ENCODE data around the gene FTH1. TPM values are rescaled to one million over a fixed set of nuclear protein-coding genes. Genes with fewer than 3 reads are reported as not detected.
A peak's percentile ranks its signal among the peaks of the same experiment; 100 is the strongest.

Gene FTH1
- total and polyA plus RNA-seq, 2 of the 13 experiments (the other 11 are each of a cell fraction or from before 2014, with no cell fraction given): 607 to 760 TPM

DNA sequence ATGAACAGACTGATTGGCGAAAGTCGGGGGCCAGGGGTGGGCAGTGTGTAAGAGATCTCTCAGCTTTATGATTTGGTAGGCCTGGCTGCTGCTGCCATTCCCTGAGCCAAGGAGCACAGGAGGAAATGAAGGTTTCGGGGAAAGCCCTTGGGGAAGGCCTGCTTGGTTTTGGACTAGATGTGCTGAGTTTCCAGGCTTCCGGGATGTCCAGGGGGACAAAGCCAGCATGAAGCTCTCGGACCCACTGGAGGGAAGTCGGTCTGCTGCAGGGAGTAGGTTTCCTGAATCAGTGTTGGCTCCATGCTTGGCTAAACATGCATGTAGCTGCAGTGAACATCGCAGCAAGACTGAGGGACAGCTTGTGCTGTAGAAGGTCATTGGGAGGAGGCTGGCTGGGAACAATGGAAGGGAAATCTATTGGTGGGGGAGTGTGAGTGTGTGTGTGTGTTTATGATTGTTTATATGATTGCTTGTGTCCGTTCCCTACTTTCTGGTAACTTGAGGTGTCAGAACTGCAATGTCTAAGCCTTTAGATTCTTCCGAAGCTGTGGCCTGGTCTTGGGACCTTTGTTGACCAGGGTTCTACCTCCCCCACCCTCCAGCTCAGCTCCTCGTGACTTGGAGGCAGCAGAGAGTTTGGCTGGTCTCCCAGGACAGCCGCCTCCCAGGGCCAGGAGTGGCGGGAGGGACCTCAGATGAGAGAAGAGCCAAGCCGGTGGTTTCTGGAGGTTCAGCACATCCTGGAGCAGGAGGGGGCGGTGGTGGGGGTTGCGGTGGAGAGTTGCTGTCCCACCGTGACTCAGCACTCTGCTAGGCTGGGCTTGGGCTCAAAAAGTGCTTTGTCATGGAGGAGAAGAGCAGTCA, 4.0 kb upstream of the FTH1 start (continued):
- TF ChIP-seq, protein P1, sequence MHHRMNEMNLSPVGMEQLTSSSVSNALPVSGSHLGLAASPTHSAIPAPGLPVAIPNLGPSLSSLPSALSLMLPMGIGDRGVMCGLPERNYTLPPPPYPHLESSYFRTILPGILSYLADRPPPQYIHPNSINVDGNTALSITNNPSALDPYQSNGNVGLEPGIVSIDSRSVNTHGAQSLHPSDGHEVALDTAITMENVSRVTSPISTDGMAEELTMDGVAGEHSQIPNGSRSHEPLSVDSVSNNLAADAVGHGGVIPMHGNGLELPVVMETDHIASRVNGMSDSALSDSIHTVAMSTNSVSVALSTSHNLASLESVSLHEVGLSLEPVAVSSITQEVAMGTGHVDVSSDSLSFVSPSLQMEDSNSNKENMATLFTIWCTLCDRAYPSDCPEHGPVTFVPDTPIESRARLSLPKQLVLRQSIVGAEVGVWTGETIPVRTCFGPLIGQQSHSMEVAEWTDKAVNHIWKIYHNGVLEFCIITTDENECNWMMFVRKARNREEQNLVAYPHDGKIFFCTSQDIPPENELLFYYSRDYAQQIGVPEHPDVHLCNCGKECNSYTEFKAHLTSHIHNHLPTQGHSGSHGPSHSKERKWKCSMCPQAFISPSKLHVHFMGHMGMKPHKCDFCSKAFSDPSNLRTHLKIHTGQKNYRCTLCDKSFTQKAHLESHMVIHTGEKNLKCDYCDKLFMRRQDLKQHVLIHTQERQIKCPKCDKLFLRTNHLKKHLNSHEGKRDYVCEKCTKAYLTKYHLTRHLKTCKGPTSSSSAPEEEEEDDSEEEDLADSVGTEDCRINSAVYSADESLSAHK (CRISPR knock-in tag; IDR thresholded peaks at IDR 0.05; ENCODE audit: borderline replicate concordance): no peak
- TF ChIP-seq ONECUT2 (CRISPR knock-in tag; IDR thresholded peaks at IDR 0.05): peak; percentile 36; the same call in 1 of the 2 replicates
- TF ChIP-seq ZNF143 (CRISPR knock-in tag; IDR thresholded peaks at IDR 0.05): peak; percentile 41; the same call in 1 of the 2 replicates
- peak; percentile 47; the same call in 1 of the 2 replicates for TF ChIP-seq RXRA (CRISPR knock-in tag; IDR thresholded peaks at IDR 0.05)
- TF ChIP-seq, protein P2, sequence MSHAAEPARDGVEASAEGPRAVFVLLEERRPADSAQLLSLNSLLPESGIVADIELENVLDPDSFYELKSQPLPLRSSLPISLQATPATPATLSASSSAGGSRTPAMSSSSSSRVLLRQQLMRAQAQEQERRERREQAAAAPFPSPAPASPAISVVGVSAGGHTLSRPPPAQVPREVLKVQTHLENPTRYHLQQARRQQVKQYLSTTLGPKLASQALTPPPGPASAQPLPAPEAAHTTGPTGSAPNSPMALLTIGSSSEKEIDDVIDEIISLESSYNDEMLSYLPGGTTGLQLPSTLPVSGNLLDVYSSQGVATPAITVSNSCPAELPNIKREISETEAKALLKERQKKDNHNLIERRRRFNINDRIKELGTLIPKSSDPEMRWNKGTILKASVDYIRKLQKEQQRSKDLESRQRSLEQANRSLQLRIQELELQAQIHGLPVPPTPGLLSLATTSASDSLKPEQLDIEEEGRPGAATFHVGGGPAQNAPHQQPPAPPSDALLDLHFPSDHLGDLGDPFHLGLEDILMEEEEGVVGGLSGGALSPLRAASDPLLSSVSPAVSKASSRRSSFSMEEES (CRISPR knock-in tag; IDR thresholded peaks at IDR 0.05): peak; percentile 97
- TF ChIP-seq ZFP90 (CRISPR knock-in tag; IDR thresholded peaks at IDR 0.05; ENCODE audit: borderline replicate concordance): peak; percentile 38; the same call in 1 of the 2 replicates
- TF ChIP-seq JUNB (CRISPR knock-in tag; IDR thresholded peaks at IDR 0.05; ENCODE audit: borderline replicate concordance): peak; percentile 58; the same call in 1 of the 2 replicates
- TF ChIP-seq KDM4B (CRISPR knock-in tag; IDR thresholded peaks at IDR 0.05): 0 out of 2 replicates have a peak, but pooled peaks have one; percentile 31
- TF ChIP-seq, protein P3, sequence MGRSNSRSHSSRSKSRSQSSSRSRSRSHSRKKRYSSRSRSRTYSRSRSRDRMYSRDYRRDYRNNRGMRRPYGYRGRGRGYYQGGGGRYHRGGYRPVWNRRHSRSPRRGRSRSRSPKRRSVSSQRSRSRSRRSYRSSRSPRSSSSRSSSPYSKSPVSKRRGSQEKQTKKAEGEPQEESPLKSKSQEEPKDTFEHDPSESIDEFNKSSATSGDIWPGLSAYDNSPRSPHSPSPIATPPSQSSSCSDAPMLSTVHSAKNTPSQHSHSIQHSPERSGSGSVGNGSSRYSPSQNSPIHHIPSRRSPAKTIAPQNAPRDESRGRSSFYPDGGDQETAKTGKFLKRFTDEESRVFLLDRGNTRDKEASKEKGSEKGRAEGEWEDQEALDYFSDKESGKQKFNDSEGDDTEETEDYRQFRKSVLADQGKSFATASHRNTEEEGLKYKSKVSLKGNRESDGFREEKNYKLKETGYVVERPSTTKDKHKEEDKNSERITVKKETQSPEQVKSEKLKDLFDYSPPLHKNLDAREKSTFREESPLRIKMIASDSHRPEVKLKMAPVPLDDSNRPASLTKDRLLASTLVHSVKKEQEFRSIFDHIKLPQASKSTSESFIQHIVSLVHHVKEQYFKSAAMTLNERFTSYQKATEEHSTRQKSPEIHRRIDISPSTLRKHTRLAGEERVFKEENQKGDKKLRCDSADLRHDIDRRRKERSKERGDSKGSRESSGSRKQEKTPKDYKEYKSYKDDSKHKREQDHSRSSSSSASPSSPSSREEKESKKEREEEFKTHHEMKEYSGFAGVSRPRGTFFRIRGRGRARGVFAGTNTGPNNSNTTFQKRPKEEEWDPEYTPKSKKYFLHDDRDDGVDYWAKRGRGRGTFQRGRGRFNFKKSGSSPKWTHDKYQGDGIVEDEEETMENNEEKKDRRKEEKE (IDR thresholded peaks at IDR 0.05): no peak
- TF ChIP-seq NONO (IDR thresholded peaks at IDR 0.05): no peak
- TF ChIP-seq NONO (CRISPR knock-in tag; conservative IDR thresholded peaks at IDR 0.05): peak; percentile 77
- TF ChIP-seq, protein P4, sequence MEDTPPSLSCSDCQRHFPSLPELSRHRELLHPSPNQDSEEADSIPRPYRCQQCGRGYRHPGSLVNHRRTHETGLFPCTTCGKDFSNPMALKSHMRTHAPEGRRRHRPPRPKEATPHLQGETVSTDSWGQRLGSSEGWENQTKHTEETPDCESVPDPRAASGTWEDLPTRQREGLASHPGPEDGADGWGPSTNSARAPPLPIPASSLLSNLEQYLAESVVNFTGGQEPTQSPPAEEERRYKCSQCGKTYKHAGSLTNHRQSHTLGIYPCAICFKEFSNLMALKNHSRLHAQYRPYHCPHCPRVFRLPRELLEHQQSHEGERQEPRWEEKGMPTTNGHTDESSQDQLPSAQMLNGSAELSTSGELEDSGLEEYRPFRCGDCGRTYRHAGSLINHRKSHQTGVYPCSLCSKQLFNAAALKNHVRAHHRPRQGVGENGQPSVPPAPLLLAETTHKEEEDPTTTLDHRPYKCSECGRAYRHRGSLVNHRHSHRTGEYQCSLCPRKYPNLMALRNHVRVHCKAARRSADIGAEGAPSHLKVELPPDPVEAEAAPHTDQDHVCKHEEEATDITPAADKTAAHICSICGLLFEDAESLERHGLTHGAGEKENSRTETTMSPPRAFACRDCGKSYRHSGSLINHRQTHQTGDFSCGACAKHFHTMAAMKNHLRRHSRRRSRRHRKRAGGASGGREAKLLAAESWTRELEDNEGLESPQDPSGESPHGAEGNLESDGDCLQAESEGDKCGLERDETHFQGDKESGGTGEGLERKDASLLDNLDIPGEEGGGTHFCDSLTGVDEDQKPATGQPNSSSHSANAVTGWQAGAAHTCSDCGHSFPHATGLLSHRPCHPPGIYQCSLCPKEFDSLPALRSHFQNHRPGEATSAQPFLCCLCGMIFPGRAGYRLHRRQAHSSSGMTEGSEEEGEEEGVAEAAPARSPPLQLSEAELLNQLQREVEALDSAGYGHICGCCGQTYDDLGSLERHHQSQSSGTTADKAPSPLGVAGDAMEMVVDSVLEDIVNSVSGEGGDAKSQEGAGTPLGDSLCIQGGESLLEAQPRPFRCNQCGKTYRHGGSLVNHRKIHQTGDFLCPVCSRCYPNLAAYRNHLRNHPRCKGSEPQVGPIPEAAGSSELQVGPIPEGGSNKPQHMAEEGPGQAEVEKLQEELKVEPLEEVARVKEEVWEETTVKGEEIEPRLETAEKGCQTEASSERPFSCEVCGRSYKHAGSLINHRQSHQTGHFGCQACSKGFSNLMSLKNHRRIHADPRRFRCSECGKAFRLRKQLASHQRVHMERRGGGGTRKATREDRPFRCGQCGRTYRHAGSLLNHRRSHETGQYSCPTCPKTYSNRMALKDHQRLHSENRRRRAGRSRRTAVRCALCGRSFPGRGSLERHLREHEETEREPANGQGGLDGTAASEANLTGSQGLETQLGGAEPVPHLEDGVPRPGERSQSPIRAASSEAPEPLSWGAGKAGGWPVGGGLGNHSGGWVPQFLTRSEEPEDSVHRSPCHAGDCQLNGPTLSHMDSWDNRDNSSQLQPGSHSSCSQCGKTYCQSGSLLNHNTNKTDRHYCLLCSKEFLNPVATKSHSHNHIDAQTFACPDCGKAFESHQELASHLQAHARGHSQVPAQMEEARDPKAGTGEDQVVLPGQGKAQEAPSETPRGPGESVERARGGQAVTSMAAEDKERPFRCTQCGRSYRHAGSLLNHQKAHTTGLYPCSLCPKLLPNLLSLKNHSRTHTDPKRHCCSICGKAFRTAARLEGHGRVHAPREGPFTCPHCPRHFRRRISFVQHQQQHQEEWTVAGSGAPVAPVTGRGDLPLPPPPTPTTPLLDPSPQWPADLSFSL (CRISPR knock-in tag; IDR thresholded peaks at IDR 0.05): peak; percentile 67; the same call in 1 of the 2 replicates

Measured in HepG2 (cell line).